ENCODE measurements around the gene MTUS2. TPM values are rescaled to one million over a fixed set of nuclear protein-coding genes. Genes with fewer than 3 reads are reported as not detected.

The MTUS2 gene
- total and polyA plus RNA-seq, 9 of the 15 experiments (the other 6 are each of a cell fraction or from before 2014, with no cell fraction given): 0.01 to 0.28 (median 0.06) TPM; not detected in 1

- ChIA-PET POLR2A (interaction anchor here (0.8 kb wide), 1 partner anchor 785 kb away, joined by 4 read pairs; no protein-coding TSS in a partner anchor), CTCF (ENCODE audit: low intra/inter-chr PET ratio) (no interaction called here)
- Histone ChIP-seq H3K27me3 (ENCODE audit: control insufficient read depth in 2 of 2, insufficient read depth in 2 of 2, low read length in 2 of 2) (no peaks in the 10 kb centered on the region), H2AFZ (ENCODE audit: low read depth, low read length) (no peak overlapping the region), H3K36me3 (ENCODE audit: control insufficient read depth, insufficient read depth, low read length) (no peaks in the 10 kb centered on the region), H3K9me1 (ENCODE audit: control insufficient read depth, insufficient read depth, low read length) (no peaks in the 10 kb centered on the region), H4K20me1 (replicated peaks; ENCODE audit: control insufficient read depth, insufficient read depth, low read length) (no peaks in the 10 kb centered on the region), H3K79me2 (ENCODE audit: control insufficient read depth, insufficient read depth, low read length) (no peaks in the 10 kb centered on the region), H3K4me3 (no peak overlapping the region), H3K9ac (ENCODE audit: insufficient read depth in 1 of 2, low read depth in 2 of 2, low read length in 2 of 2) (no peak overlapping the region), H3K27ac (ENCODE audit: extremely low read depth, low read depth, low read length) (no peak overlapping the region), H3K4me2 (ENCODE audit: insufficient read depth, low read length) (no peak overlapping the region), H3K9me3 (replicated peaks; ENCODE audit: control insufficient read depth, insufficient read depth, low read depth, low read length) (no peaks in the 10 kb centered on the region), H3K4me1 (replicated peaks in 1 of 2; ENCODE audit: control insufficient read depth in 2 of 2, insufficient read depth in 2 of 2, low read length in 2 of 2) (no peaks in the 10 kb centered on the region)
- intact Hi-C loops (cut with micrococcal nuclease) (no loop called here), in situ Hi-C loops (cut with MboI) (no loop called here)
- WGBS (ENCODE audit: insufficient coverage, low coverage, missing lambda C conversion rate): 0% methylated on average over 6 of the region's 6 CpGs
- DNase-seq (ENCODE audit: extremely low read depth in 1 of 4, low spot score in 3 of 4): no peak
- ATAC-seq: no peak
- no peak for FAIRE-seq
- BruUV-seq (replicated peaks): no TSS peak
- no peak for TF ChIP-seq COPS2 (conservative IDR thresholded peaks at IDR 0.05)
- no peak for TF ChIP-seq HMG20A (CRISPR knock-in tag; conservative IDR thresholded peaks at IDR 0.05)
- TF ChIP-seq KLF1 (tag; IDR thresholded peaks at IDR 0.05): no peak
- TF ChIP-seq DDX20 (tag; IDR thresholded peaks at IDR 0.05; ENCODE audit: low read depth): no peak
- TF ChIP-seq STAT5B (CRISPR knock-in tag; IDR thresholded peaks at IDR 0.05): no peak
- TF ChIP-seq GTF2F1 (IDR thresholded peaks at IDR 0.05; ENCODE audit: low read depth, low read length): no peak
- TF ChIP-seq THRB (CRISPR knock-in tag; conservative IDR thresholded peaks at IDR 0.05): no peak
- TF ChIP-seq RAD51 (IDR thresholded peaks at IDR 0.05; ENCODE audit: borderline replicate concordance, low read depth): no peak
- TF ChIP-seq NEUROD1 (IDR thresholded peaks at IDR 0.05; ENCODE audit: borderline replicate concordance, low read depth, low read length, partially characterized antibody): no peak
- TF ChIP-seq ATF7 (IDR thresholded peaks at IDR 0.05): no peak
- TF ChIP-seq FOXM1 (IDR thresholded peaks at IDR 0.05; ENCODE audit: low read depth): no peak
- no peak for TF ChIP-seq FOXM1 (CRISPR knock-in tag; IDR thresholded peaks at IDR 0.05; ENCODE audit: low read depth)
- TF ChIP-seq, protein P1, sequence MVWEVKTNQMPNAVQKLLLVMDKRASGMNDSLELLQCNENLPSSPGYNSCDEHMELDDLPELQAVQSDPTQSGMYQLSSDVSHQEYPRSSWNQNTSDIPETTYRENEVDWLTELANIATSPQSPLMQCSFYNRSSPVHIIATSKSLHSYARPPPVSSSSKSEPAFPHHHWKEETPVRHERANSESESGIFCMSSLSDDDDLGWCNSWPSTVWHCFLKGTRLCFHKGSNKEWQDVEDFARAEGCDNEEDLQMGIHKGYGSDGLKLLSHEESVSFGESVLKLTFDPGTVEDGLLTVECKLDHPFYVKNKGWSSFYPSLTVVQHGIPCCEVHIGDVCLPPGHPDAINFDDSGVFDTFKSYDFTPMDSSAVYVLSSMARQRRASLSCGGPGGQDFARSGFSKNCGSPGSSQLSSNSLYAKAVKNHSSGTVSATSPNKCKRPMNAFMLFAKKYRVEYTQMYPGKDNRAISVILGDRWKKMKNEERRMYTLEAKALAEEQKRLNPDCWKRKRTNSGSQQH (CRISPR knock-in tag; IDR thresholded peaks at IDR 0.05): no peak
- TF ChIP-seq, protein P2, sequence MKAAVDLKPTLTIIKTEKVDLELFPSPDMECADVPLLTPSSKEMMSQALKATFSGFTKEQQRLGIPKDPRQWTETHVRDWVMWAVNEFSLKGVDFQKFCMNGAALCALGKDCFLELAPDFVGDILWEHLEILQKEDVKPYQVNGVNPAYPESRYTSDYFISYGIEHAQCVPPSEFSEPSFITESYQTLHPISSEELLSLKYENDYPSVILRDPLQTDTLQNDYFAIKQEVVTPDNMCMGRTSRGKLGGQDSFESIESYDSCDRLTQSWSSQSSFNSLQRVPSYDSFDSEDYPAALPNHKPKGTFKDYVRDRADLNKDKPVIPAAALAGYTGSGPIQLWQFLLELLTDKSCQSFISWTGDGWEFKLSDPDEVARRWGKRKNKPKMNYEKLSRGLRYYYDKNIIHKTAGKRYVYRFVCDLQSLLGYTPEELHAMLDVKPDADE (conservative IDR thresholded peaks at IDR 0.05; ENCODE audit: control insufficient read depth, low read depth, low read length): no peak
- no peak for TF ChIP-seq ZNF444 (CRISPR knock-in tag; IDR thresholded peaks at IDR 0.05)
- no peak for TF ChIP-seq ZBTB2 (IDR thresholded peaks at IDR 0.05)
Measured at GRCh38 chr13:28875846-28876615, 55.9 kb downstream of the MTUS2 start.

Measured in K562 (cell line).